ENCODE measurements around the gene MTMR12.

The MTMR12 gene

GRCh38 chr5:32312595-32313332, at the start of gene MTMR12:
Gene MTMR12 (minus strand): TSS chr5:32312939. CDS start chr5:32312838, 101 bp downstream.
- DNase-seq, result peak; percentile 100

GRCh38 chr5:32362527-32362926, 49.8 kb upstream of the MTMR12 start:
- no peak for DNase-seq

- no peak for DNase-seq
Observed at GRCh38 chr5:32360906-32361305, 48.2 kb upstream of the MTMR12 start.

GRCh38 chr5:32358611-32359010, 45.9 kb upstream of the MTMR12 start:
- no peak for DNase-seq

- DNase-seq, result no peak
Observed at GRCh38 chr5:32357658-32358057, 44.9 kb upstream of the MTMR12 start.

- DNase-seq, result no peak
Observed at GRCh38 chr5:32355686-32356085, 42.9 kb upstream of the MTMR12 start.

- no peak for DNase-seq
Observed at GRCh38 chr5:32353420-32353819, 40.7 kb upstream of the MTMR12 start.

GRCh38 chr5:32352685-32353084, 39.9 kb upstream of the MTMR12 start:
- no peak for DNase-seq

- DNase-seq, result no peak
Observed at GRCh38 chr5:32346869-32347268, 34.1 kb upstream of the MTMR12 start.

GRCh38 chr5:32343058-32343672, 30.4 kb upstream of the MTMR12 start:
- DNase-seq, result no peak

- DNase-seq, result no peak
Observed at GRCh38 chr5:32342656-32343055, 29.9 kb upstream of the MTMR12 start.

- no peak for DNase-seq
Observed at GRCh38 chr5:32339878-32340277, 27.1 kb upstream of the MTMR12 start.

GRCh38 chr5:32339198-32339597, 26.5 kb upstream of the MTMR12 start:
- DNase-seq, result no peak

- DNase-seq, result no peak
Observed at GRCh38 chr5:32332966-32333365, 20.2 kb upstream of the MTMR12 start.

- DNase-seq, result no peak
Observed at GRCh38 chr5:32332361-32332760, 19.6 kb upstream of the MTMR12 start.

- DNase-seq, result no peak
Observed at GRCh38 chr5:32331935-32332274, 19.2 kb upstream of the MTMR12 start.

GRCh38 chr5:32331217-32331934, 18.6 kb upstream of the MTMR12 start:
- DNase-seq, result no peak

GRCh38 chr5:32330126-32330971, 17.6 kb upstream of the MTMR12 start:
- DNase-seq, result no peak

- no peak for DNase-seq
Observed at GRCh38 chr5:32329395-32329834, 16.7 kb upstream of the MTMR12 start.

GRCh38 chr5:32326216-32326772, 13.6 kb upstream of the MTMR12 start:
- no peak for DNase-seq

- no peak for DNase-seq
Observed at GRCh38 chr5:32325616-32326015, 12.9 kb upstream of the MTMR12 start.

GRCh38 chr5:32325062-32325461, 12.3 kb upstream of the MTMR12 start:
- no peak for DNase-seq

- no peak for DNase-seq
Observed at GRCh38 chr5:32323741-32324140, 11.0 kb upstream of the MTMR12 start.
